ENCODE data around the gene TMTC1. TPM values are rescaled to one million over a fixed set of nuclear protein-coding genes. Genes with fewer than 3 reads are reported as not detected.

TMTC1 gene
- total RNA-seq, 1 donor from 2014 or later = 16.1 TPM

DNA sequence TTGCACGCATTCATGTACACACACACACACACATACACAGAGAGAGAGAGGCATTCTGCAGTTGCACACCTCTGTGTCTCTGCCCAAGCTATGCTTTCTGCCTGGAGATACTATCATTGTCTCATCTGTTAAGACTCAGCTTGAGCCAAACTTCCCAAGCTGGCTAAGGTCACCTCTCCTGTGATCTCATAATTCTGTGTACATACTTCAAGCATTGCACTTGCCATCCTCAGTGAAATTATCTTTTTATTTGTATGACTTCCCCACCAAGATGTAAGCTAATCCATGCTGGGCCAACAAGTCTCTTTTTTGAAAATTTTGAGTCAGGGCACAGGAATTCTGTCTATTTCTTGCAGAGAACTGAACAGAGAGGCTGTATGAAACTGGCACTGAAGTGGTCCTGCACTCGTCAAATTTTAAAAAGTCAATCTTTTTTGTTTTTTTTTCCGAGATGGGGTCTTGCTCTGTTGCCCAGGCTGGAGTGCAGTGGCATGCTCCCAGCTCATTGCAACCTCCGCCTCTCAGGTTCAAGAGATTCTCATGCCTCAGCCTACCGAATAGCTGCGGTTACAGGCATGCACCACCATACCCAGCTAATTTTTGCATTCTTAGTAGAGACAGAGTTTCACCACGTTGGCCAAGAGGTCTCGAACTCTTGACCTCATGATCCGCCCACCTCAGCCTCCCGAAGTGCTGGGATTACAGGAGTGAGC, 44.3 kb downstream of the TMTC1 start:
- no peaks in the 10 kb centered on the region for H4K20me1 ChIP-seq (ENCODE audit: low read depth)
- H3K9me3 ChIP-seq (ENCODE audit: low read depth) = no peaks in the 10 kb centered on the region
- no peak overlapping the region for H3K4me2 ChIP-seq
- H3K4me1 ChIP-seq = no peaks in the 10 kb centered on the region
- H3K27ac ChIP-seq = no peak overlapping the region
- peaks cover 8% of the 10 kb centered on the region for H3K4me1 Mint-ChIP-seq
- no peak for DNase-seq (ENCODE audit: low spot score)
- no peaks in the 10 kb centered on the region for H3K27me3 ChIP-seq
- no peak overlapping the region for H3K4me3 Mint-ChIP-seq
- TF ChIP-seq, protein P1, sequence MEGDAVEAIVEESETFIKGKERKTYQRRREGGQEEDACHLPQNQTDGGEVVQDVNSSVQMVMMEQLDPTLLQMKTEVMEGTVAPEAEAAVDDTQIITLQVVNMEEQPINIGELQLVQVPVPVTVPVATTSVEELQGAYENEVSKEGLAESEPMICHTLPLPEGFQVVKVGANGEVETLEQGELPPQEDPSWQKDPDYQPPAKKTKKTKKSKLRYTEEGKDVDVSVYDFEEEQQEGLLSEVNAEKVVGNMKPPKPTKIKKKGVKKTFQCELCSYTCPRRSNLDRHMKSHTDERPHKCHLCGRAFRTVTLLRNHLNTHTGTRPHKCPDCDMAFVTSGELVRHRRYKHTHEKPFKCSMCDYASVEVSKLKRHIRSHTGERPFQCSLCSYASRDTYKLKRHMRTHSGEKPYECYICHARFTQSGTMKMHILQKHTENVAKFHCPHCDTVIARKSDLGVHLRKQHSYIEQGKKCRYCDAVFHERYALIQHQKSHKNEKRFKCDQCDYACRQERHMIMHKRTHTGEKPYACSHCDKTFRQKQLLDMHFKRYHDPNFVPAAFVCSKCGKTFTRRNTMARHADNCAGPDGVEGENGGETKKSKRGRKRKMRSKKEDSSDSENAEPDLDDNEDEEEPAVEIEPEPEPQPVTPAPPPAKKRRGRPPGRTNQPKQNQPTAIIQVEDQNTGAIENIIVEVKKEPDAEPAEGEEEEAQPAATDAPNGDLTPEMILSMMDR (IDR thresholded peaks at IDR 0.05) = no peak
- TF ChIP-seq EZH2phosphoT487 (IDR thresholded peaks at IDR 0.05) (no peak), EZH2 (IDR thresholded peaks at IDR 0.05) (no peak)
- H3K4me3 ChIP-seq = no peak overlapping the region
- H3K36me3 ChIP-seq = no peaks in the 10 kb centered on the region
- H3K27me3 Mint-ChIP-seq (ENCODE audit: insufficient read depth, low read depth) = no peaks in the 10 kb centered on the region
- no peaks in the 10 kb centered on the region for H3K79me2 ChIP-seq (ENCODE audit: low read depth)
- H3K9ac ChIP-seq = no peak overlapping the region
- H3K27ac Mint-ChIP-seq = no peak overlapping the region
- H3K9me3 Mint-ChIP-seq = no peaks in the 10 kb centered on the region
- no peak overlapping the region for H2AFZ ChIP-seq (replicated peaks)
- peaks cover 32% of the 10 kb centered on the region for H3K36me3 Mint-ChIP-seq
- H3F3A ChIP-seq (ENCODE audit: low read depth) = no peaks in the 10 kb centered on the region

DNA sequence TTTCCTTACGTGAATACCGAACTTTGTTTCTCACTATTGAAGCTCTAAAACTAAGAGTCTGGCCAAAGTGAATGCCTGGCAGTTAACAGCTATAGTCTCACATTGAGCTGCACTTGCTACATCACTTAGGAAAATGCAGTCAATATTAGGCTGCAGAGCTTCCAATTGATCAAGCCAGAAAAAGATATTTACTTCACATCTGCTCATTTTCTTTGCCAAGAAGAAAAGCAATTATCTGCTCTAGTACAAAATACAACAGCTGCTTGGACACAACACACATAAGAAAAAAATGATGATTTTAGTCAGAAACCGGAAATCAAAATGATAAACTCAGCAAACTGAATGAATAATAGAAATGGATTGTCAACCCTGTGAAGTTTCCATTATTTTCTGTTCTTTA, 45.4 kb downstream of the TMTC1 start:
- no peak overlapping the region for H3K27ac ChIP-seq
- peaks cover 5% of the 10 kb centered on the region for H3K4me1 Mint-ChIP-seq
- H3K9ac ChIP-seq = no peak overlapping the region
- H3F3A ChIP-seq (ENCODE audit: low read depth) = no peaks in the 10 kb centered on the region
- H3K79me2 ChIP-seq (ENCODE audit: low read depth) = no peaks in the 10 kb centered on the region
- no peaks in the 10 kb centered on the region for H3K27me3 Mint-ChIP-seq (ENCODE audit: insufficient read depth, low read depth)
- TF ChIP-seq EZH2phosphoT487 (IDR thresholded peaks at IDR 0.05) (no peak), EZH2 (IDR thresholded peaks at IDR 0.05) (no peak)
- TF ChIP-seq, protein P1 (IDR thresholded peaks at IDR 0.05) = no peak
- no peaks in the 10 kb centered on the region for H3K4me1 ChIP-seq
- no peaks in the 10 kb centered on the region for H4K20me1 ChIP-seq (ENCODE audit: low read depth)
- no peak for DNase-seq (ENCODE audit: low spot score)
- H3K9me3 ChIP-seq (ENCODE audit: low read depth) = no peaks in the 10 kb centered on the region
- H2AFZ ChIP-seq (replicated peaks) = no peak overlapping the region
- H3K4me3 ChIP-seq = no peak overlapping the region
- no peaks in the 10 kb centered on the region for H3K27me3 ChIP-seq
- H3K36me3 ChIP-seq = no peaks in the 10 kb centered on the region
- no peak overlapping the region for H3K4me2 ChIP-seq
- no peaks in the 10 kb centered on the region for H3K9me3 Mint-ChIP-seq
- H3K4me3 Mint-ChIP-seq = no peak overlapping the region
- peaks cover 27% of the 10 kb centered on the region for H3K36me3 Mint-ChIP-seq
- H3K27ac Mint-ChIP-seq = no peak overlapping the region

DNA sequence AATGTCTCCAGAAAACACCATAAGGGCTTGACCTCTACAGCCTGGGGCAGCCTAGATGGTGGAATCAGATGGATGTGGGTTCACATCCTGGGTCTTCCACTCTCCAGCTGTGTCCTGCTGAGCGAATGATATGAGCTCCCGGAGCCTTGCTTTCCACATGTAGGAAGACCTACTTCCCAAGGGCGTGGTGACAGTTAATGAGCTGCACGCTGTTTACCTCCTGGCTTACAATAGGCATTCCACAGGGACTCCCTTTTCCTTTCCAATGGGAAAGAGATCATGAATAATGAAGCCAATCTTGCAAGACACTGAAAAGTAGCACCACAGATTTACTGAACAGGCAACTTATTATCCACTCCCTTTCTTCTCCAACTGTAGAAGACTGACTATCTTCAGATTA, 46.1 kb downstream of the TMTC1 start:
- H3K9me3 Mint-ChIP-seq = no peaks in the 10 kb centered on the region
- H3K27ac Mint-ChIP-seq = no peak overlapping the region
- TF ChIP-seq EZH2 (IDR thresholded peaks at IDR 0.05) = no peak
- TF ChIP-seq EZH2phosphoT487 (IDR thresholded peaks at IDR 0.05) = no peak
- TF ChIP-seq, protein P1 (IDR thresholded peaks at IDR 0.05) = no peak
- no peaks in the 10 kb centered on the region for H3K36me3 ChIP-seq
- DNase-seq (ENCODE audit: low spot score) = no peak
- H3K27me3 ChIP-seq = no peaks in the 10 kb centered on the region
- peaks cover 5% of the 10 kb centered on the region for H3K4me1 Mint-ChIP-seq
- H3K4me2 ChIP-seq = no peak overlapping the region
- H3K4me3 ChIP-seq = no peak overlapping the region
- no peaks in the 10 kb centered on the region for H3K27me3 Mint-ChIP-seq (ENCODE audit: insufficient read depth, low read depth)
- no peak overlapping the region for H2AFZ ChIP-seq (replicated peaks)
- no peak overlapping the region for H3K4me3 Mint-ChIP-seq
- H3K36me3 Mint-ChIP-seq = peaks cover 23% of the 10 kb centered on the region
- no peaks in the 10 kb centered on the region for H3F3A ChIP-seq (ENCODE audit: low read depth)
- no peaks in the 10 kb centered on the region for H3K9me3 ChIP-seq (ENCODE audit: low read depth)
- H3K9ac ChIP-seq = no peak overlapping the region
- H4K20me1 ChIP-seq (ENCODE audit: low read depth) = no peaks in the 10 kb centered on the region
- no peaks in the 10 kb centered on the region for H3K79me2 ChIP-seq (ENCODE audit: low read depth)
- no peaks in the 10 kb centered on the region for H3K4me1 ChIP-seq
- H3K27ac ChIP-seq = no peak overlapping the region
